GM12878 (cell line): ENCODE results near the gene ZSWIM6. TPM values are rescaled to one million over a fixed set of nuclear protein-coding genes. Genes with fewer than 3 reads are reported as not detected.

Experiments
- BCL11A ChIP-seq: IDR thresholded peaks from 2 replicates; pipeline ENCODE4 v1.6.1; 2011; ENCODE audit warnings: low read depth, low read length
- BCL3 ChIP-seq: IDR thresholded peaks from 2 replicates; pipeline ENCODE4 v1.6.1; 2011; ENCODE audit warnings: borderline replicate concordance, low read depth, mild to moderate bottlenecking, moderate library complexity, low read length; ENCODE audit not compliant: insufficient read depth, poor library complexity, severe bottlenecking
- EGR1 ChIP-seq, 2 experiments: IDR thresholded peaks; 1 replicate in 1 of 2; 2 replicates in 1 of 2; pipeline ENCODE4 v1.6.1; 2011 to 2012; ENCODE audit warnings: low read depth in 2 of 2, low read length in 2 of 2, borderline replicate concordance in 1 of 2, mild to moderate bottlenecking in 1 of 2, moderate library complexity in 1 of 2
- MTA2 ChIP-seq: fragments of 450-650 bp; IDR thresholded peaks from 2 replicates; pipeline ENCODE4 v1.6.1; 2016; ENCODE audit warnings: low read depth, mild to moderate bottlenecking, moderate library complexity
- PAX5 ChIP-seq: IDR thresholded peaks from 2 replicates; pipeline ENCODE4 v1.6.1; 2011; ENCODE audit warnings: low read depth, low read length, borderline replicate concordance
- SKIL ChIP-seq: fragments of 450-650 bp; IDR thresholded peaks from 2 replicates; pipeline ENCODE4 v1.6.1; 2017; ENCODE audit warnings: mild to moderate bottlenecking, low read depth, inconsistent platforms; ENCODE audit not compliant: poor library complexity, severe bottlenecking
- TCF7 ChIP-seq: IDR thresholded peaks from 2 replicates; pipeline ENCODE4 v1.6.1; 2014; ENCODE audit warnings: antibody characterized with exemption, borderline replicate concordance
- YY1 ChIP-seq: IDR thresholded peaks from 2 replicates; pipeline ENCODE4 v1.6.1; 2011; ENCODE audit warnings: low read depth, mild to moderate bottlenecking, low read length
- ZNF207 ChIP-seq: fragments of 450-650 bp; IDR thresholded peaks from 2 replicates; pipeline ENCODE4 v1.6.1; 2014; ENCODE audit warnings: antibody characterized with exemption, mild to moderate bottlenecking, borderline replicate concordance
- ZNF24 ChIP-seq: fragments of 450-650 bp; IDR thresholded peaks from 2 replicates; pipeline ENCODE4 v1.6.1; 2017; ENCODE audit warnings: antibody characterized with exemption, mild to moderate bottlenecking
- polyA plus RNA-seq, 11 experiments: library from polyadenylated mRNA; depleted of rRNA in 4 of 11; unstranded in 6 of 11; stranded (reverse) in 5 of 11; fragments of >200 nt; fragmentation: Nextera tagmentation in 4 of 11; fragmentation: Illumina TruSeq in 1 of 11; extraction: Ambion mirVana in 4 of 11; extraction: Trizol in 1 of 11; gene quantifications; 1 replicate in 1 of 11; 2 replicates in 10 of 11; pipeline versions ENCODE4 v1.2.1 to v1.2.3, GENCODE V29; 2011 to 2016; ENCODE audit warnings: inconsistent platforms in 2 of 11, missing spikeins in 2 of 11, low read depth in 1 of 11
- total RNA-seq, 4 experiments: library from RNA; depleted of rRNA in 3 of 4; stranded (reverse); fragments of >200 nt in 3 of 4; fragmentation: Illumina TruSeq in 1 of 4; extraction: Trizol in 1 of 4; gene quantifications; 2 replicates each; pipeline versions ENCODE4 v1.2.1 to v1.2.3, GENCODE V29; 2013 to 2021
- TF ChIP-seq, protein P1 (sequence below): fragments of 450-650 bp; formaldehyde crosslinking; IDR thresholded peaks from 2 replicates; pipeline ENCODE4 v1.5.0; 2022; ENCODE audit warnings: mild to moderate bottlenecking, missing genetic modification characterization
- TF ChIP-seq, protein P2 (sequence below): IDR thresholded peaks from 2 replicates; pipeline ENCODE4 v1.6.1; 2011; ENCODE audit warnings: low read depth, low read length, improper control_type of control experiment, borderline replicate concordance
- TF ChIP-seq, protein P3 (sequence below): IDR thresholded peaks from 2 replicates; pipeline ENCODE4 v1.6.1; 2011; ENCODE audit warnings: mild to moderate bottlenecking, low read depth, low read length, moderate library complexity; ENCODE audit not compliant: insufficient replicate concordance

The ZSWIM6 gene
- total and polyA plus RNA-seq, 10 of the 15 experiments (the other 5 are each of a cell fraction or from before 2014, with no cell fraction given) = 0.53 to 6.2 (median 3.4) TPM

- no peak for TF ChIP-seq BCL3
- TF ChIP-seq MTA2 = no peak
- TF ChIP-seq TCF7 = no peak
- TF ChIP-seq SKIL = no peak
- TF ChIP-seq BCL11A = no peak
- no peak for TF ChIP-seq EGR1 (IDR thresholded peaks at IDR 0.05; ENCODE audit: borderline replicate concordance in 1 of 2, low read depth in 2 of 2, low read length in 2 of 2)
- TF ChIP-seq ZNF24 = no peak
- TF ChIP-seq, protein P1, sequence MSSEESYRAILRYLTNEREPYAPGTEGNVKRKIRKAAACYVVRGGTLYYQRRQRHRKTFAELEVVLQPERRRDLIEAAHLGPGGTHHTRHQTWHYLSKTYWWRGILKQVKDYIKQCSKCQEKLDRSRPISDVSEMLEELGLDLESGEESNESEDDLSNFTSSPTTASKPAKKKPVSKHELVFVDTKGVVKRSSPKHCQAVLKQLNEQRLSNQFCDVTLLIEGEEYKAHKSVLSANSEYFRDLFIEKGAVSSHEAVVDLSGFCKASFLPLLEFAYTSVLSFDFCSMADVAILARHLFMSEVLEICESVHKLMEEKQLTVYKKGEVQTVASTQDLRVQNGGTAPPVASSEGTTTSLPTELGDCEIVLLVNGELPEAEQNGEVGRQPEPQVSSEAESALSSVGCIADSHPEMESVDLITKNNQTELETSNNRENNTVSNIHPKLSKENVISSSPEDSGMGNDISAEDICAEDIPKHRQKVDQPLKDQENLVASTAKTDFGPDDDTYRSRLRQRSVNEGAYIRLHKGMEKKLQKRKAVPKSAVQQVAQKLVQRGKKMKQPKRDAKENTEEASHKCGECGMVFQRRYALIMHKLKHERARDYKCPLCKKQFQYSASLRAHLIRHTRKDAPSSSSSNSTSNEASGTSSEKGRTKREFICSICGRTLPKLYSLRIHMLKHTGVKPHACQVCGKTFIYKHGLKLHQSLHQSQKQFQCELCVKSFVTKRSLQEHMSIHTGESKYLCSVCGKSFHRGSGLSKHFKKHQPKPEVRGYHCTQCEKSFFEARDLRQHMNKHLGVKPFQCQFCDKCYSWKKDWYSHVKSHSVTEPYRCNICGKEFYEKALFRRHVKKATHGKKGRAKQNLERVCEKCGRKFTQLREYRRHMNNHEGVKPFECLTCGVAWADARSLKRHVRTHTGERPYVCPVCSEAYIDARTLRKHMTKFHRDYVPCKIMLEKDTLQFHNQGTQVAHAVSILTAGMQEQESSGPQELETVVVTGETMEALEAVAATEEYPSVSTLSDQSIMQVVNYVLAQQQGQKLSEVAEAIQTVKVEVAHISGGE (CRISPR knock-in tag) = no peak
- no peak for TF ChIP-seq YY1
- no peak for TF ChIP-seq PAX5
- TF ChIP-seq, protein P2, sequence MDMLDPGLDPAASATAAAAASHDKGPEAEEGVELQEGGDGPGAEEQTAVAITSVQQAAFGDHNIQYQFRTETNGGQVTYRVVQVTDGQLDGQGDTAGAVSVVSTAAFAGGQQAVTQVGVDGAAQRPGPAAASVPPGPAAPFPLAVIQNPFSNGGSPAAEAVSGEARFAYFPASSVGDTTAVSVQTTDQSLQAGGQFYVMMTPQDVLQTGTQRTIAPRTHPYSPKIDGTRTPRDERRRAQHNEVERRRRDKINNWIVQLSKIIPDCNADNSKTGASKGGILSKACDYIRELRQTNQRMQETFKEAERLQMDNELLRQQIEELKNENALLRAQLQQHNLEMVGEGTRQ = no peak
- TF ChIP-seq, protein P3, sequence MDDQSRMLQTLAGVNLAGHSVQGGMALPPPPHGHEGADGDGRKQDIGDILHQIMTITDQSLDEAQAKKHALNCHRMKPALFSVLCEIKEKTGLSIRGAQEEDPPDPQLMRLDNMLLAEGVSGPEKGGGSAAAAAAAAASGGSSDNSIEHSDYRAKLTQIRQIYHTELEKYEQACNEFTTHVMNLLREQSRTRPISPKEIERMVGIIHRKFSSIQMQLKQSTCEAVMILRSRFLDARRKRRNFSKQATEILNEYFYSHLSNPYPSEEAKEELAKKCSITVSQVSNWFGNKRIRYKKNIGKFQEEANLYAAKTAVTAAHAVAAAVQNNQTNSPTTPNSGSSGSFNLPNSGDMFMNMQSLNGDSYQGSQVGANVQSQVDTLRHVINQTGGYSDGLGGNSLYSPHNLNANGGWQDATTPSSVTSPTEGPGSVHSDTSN = no peak
- TF ChIP-seq ZNF207 = no peak
Measured at GRCh38 chr5:61575581-61575980, 243.5 kb downstream of the ZSWIM6 start (continued).
